OCI-M2 (cell line): ENCODE data around the gene PRKCB.

Source experiments
- DNase-seq: peaks from one replicate; lab custom pipeline; 2025; ENCODE audit not compliant: unreplicated experiment; lab: John Stamatoyannopoulos, UW

PRKCB gene

GRCh38 chr16:24119807-24120206 lies 284.0 kb downstream of the PRKCB start:
- DNase-seq: no peak

GRCh38 chr16:24123275-24123674 lies 287.5 kb downstream of the PRKCB start:
- no peak for DNase-seq

- no peak for DNase-seq
Observed at GRCh38 chr16:24124291-24124690, 288.5 kb downstream of the PRKCB start.

GRCh38 chr16:24125214-24125613 lies 289.4 kb downstream of the PRKCB start:
- DNase-seq: no peak

GRCh38 chr16:24129412-24129918 lies 293.7 kb downstream of the PRKCB start:
- no peak for DNase-seq

GRCh38 chr16:24130494-24131085 lies 294.8 kb downstream of the PRKCB start:
- no peak for DNase-seq

GRCh38 chr16:24131294-24131693 lies 295.5 kb downstream of the PRKCB start:
- DNase-seq: no peak

GRCh38 chr16:24132048-24132796 lies 296.4 kb downstream of the PRKCB start:
- DNase-seq: no peak

- no peak for DNase-seq
Observed at GRCh38 chr16:24132797-24133155, 297.0 kb downstream of the PRKCB start.

GRCh38 chr16:24135624-24136565 lies 300.1 kb downstream of the PRKCB start:
- DNase-seq: no peak

GRCh38 chr16:24138024-24138423 lies 302.2 kb downstream of the PRKCB start:
- DNase-seq: no peak

GRCh38 chr16:24138575-24138974 lies 302.8 kb downstream of the PRKCB start:
- no peak for DNase-seq

- no peak for DNase-seq
Observed at GRCh38 chr16:24139282-24139681, 303.5 kb downstream of the PRKCB start.

GRCh38 chr16:24140730-24141129 lies 304.9 kb downstream of the PRKCB start:
- no peak for DNase-seq

- no peak for DNase-seq
Observed at GRCh38 chr16:24141466-24141865, 305.7 kb downstream of the PRKCB start.

- no peak for DNase-seq
Observed at GRCh38 chr16:24141917-24142316, 306.1 kb downstream of the PRKCB start.

- no peak for DNase-seq
Observed at GRCh38 chr16:24145927-24146326, 310.1 kb downstream of the PRKCB start.

GRCh38 chr16:24146518-24146917 lies 310.7 kb downstream of the PRKCB start:
- no peak for DNase-seq

- no peak for DNase-seq
Observed at GRCh38 chr16:24149102-24149501, 313.3 kb downstream of the PRKCB start.

- DNase-seq: no peak
Observed at GRCh38 chr16:24150282-24150681, 314.5 kb downstream of the PRKCB start.

- DNase-seq: no peak
Observed at GRCh38 chr16:24151482-24151939, 315.7 kb downstream of the PRKCB start.
